GM12891 (cell line): ENCODE results near the gene GRPEL2.

Source experiments
- PAX5 ChIP-seq: IDR thresholded peaks from 2 replicates; pipeline ENCODE4 v1.6.1; 2011; ENCODE audit warnings: low read length, moderate library complexity, mild to moderate bottlenecking; ENCODE audit not compliant: insufficient read depth, severe bottlenecking
- POLR2A ChIP-seq: IDR thresholded peaks from 2 replicates; pipeline ENCODE4 v1.6.1; 2011; ENCODE audit warnings: low read depth, low read length, control low read depth
- POLR2AphosphoS5 ChIP-seq: IDR thresholded peaks from 2 replicates; pipeline ENCODE4 v1.6.1; 2011; ENCODE audit warnings: low read depth, low read length, control low read depth
- POU2F2 ChIP-seq: IDR thresholded peaks from 2 replicates; pipeline ENCODE4 v1.6.1; 2011; ENCODE audit warnings: low read depth, mild to moderate bottlenecking, control low read depth, low read length, moderate library complexity
- SPI1 ChIP-seq: IDR thresholded peaks from 2 replicates; pipeline ENCODE4 v1.6.1; 2011; ENCODE audit warnings: low read depth, low read length, control low read depth
- TAF1 ChIP-seq: IDR thresholded peaks from 2 replicates; pipeline ENCODE4 v1.6.1; 2011; ENCODE audit warnings: low read depth, low read length, control low read depth

GRCh38 chr5:149333711-149334443 is 11.4 kb upstream of the GRPEL2 start:
- no peak for TF ChIP-seq TAF1
- no peak for TF ChIP-seq POU2F2
- no peak for TF ChIP-seq POLR2AphosphoS5
- TF ChIP-seq POLR2A: no peak
- no peak for TF ChIP-seq PAX5
- no peak for TF ChIP-seq SPI1
